T-helper 1 cell treated with Interleukin-12 subunit alpha and Interleukin-12 subunit beta and Interleukin-4 antibody, amounts not matched to agents 30 ng/mL and 1 ng/mL, for 36 hours (primary cell): ENCODE measurements around the gene ACAD9. TPM values are rescaled to one million over a fixed set of nuclear protein-coding genes. Genes with fewer than 3 reads are reported as not detected.

Experiments
- intact Hi-C: fragments of 100-400 bp; cut with micrococcal nuclease; formaldehyde crosslinking; loops from one replicate; pipeline ENCODE4 v1.15.1; 2024
- total RNA-seq: library from RNA; stranded (reverse); gene quantifications from 2 replicates; pipeline ENCODE4 v1.2.3, GENCODE V29; 2022

ACAD9 gene
- total RNA-seq, 1 donor from 2014 or later, result 59.7 TPM

GRCh38 chr3:128889139-128889894 is 9.9 kb downstream of the ACAD9 start:
- intact Hi-C loops, result no loop called here

GRCh38 chr3:128895843-128896697 is 16.6 kb downstream of the ACAD9 start:
- intact Hi-C loops, result no loop called here

- intact Hi-C loops, result no loop called here
Observed at GRCh38 chr3:128902426-128902825, 23.0 kb downstream of the ACAD9 start.

- intact Hi-C loops, result no loop called here
Observed at GRCh38 chr3:128903501-128903900, 24.1 kb downstream of the ACAD9 start.

DNA sequence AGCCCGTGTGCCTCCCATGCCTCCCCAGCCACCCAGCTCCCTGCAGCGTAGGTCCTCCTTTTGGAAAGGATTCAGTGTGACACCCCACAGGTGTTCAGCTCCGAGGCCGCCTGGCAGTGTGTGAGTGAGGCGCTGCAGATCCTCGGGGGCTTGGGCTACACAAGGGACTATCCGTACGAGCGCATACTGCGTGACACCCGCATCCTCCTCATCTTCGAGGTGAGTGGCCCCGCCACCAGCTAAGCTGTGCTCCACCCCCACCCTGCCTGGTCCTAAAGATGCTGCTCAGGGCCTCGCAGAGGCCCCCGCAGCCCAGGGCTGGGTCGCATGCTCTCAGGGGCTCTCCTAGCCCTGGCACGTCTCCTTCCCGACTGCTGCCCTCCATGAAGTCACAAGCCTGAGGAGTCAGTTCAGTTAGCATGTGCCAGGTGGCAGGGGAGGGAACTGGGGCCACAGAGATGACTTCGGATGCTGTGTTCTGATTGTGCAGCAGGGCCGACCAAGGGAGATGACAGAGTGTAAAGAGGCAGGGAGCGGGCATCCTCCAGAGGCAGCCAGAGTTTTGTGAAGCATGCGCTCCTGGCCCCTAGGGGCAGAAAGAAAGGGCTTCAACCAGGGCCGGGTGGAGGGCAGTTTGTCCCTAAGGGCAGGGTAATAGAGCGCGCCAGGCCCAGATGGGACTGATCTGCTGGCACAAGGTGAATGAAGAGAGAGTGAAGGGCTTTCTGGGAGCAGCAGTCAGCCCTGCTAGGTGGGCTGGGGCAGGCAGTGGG is 26.8 kb downstream of the ACAD9 start:
- intact Hi-C loops, result no loop called here

DNA sequence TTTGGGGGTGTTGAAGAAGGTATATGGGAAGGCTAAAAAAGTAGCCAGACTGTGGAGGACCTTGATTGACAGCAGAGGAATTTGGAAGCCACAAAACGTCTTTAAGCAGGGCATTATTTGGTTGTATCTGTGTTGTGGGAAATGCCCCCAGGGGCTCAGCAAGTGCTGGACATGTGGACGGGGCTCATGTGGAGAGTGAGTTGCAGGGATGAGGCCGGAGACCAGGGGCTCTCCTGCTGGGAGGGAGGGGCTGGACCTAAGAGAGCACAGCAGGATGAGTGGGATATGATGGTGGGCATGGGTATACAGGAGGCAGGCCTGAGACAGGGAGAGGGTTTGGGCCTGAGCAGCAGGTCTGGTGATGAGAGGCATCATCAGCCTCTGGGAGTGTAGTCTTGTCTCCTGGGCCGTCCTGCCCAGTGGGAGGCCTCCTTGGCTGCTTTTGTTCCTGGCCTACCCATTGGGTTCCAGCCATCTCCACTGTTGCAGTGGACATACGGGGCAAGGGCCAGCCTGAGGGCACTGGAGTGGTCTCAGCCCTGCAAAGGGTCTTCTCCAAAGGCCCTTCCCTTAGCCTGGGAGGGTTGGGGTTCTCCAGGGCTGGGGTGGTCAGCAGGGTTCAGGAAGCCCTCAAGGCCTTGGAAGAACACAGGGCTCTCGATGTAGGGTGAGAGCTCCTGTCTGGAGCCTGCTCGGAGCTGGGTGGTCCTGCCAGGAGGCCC is 27.5 kb downstream of the ACAD9 start:
- intact Hi-C loops, result no loop called here

DNA sequence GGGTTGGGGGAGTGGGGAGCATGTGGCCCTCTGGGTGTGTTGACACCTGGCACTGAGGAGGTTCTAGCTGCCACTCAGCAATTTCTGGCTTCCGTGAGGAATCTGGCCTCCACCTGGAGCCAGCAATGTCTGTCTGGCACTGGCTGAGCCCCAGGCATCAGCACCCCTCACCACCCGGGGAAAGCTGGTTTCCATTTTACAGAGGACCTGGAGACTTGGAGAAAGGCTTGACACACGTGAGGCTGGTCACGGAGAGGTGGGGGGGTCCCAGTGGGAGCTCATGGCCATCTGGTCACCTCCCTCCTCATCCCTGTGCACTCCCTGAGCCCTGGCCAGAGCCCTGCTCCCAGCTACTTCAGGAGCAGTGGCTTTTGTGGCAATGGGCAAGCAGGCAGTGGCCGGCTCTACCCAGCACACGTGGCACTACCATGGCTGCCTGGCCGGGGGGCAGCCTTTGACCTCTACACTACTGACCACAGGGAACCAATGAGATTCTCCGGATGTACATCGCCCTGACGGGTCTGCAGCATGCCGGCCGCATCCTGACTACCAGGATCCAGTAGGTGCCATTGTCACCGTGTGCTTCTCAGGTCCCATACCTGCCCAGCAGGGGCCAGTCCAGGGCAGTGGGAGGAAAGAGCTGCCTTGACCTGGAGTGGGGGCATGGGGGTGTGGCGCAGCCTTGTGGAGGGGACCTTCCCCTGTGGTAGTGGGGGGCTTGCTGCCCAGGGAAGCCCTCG is 28.5 kb downstream of the ACAD9 start:
- intact Hi-C loops, result no loop called here

DNA sequence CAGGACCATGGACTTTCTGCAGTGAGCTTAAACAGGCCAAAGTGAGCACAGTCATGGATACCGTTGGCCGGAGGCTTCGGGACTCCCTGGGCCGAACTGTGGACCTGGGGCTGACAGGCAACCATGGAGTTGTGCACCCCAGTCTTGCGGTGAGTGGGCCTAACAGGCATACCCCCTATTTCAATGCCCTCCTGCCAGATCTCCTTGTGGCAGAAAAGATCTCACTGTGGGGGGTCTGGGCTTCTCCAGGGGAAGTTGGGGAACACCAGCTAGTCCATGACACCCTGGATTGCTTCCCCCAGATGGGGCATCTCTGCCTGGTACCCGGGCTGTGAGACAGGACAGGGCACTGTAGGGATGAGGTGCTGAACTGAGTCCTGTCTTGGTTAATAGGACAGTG is 29.5 kb downstream of the ACAD9 start:
- intact Hi-C loops, result no loop called here

DNA sequence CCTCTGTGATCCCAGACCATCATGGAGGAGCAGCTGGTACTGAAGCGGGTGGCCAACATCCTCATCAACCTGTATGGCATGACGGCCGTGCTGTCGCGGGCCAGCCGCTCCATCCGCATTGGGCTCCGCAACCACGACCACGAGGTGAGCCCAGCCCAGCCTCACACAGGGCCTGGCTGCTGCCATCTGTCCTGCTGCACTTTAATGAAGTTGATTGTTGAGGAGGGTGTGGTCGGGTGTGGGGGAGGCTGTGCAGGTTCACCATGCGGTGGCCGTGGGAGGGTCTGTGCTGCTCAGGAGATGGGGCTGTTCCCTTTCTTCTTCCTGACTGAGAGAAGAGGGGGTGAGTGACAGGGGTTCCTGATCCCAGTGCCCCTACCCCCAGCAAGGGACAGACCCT is 30.6 kb downstream of the ACAD9 start:
- intact Hi-C loops, result no loop called here

DNA sequence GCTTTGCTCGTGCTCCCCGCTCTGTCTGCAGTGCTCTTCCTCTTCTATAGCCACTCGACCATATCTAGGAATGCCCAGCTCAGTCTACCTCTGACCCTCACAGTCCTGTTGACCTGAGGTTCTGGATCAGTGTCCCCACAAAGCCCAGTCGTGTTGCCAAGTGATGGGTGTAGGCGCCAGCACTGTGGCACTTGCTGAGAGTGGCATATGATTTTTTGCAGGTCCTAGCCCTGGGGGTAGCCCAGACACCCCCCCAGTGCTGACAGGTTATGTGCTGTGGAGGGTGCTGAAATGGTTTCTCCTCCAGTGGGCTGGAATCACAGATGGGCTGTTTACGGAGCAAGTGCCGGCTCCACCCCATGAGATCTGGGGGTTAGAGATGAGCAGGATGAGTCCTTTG is 32.5 kb downstream of the ACAD9 start:
- intact Hi-C loops, result no loop called here

DNA sequence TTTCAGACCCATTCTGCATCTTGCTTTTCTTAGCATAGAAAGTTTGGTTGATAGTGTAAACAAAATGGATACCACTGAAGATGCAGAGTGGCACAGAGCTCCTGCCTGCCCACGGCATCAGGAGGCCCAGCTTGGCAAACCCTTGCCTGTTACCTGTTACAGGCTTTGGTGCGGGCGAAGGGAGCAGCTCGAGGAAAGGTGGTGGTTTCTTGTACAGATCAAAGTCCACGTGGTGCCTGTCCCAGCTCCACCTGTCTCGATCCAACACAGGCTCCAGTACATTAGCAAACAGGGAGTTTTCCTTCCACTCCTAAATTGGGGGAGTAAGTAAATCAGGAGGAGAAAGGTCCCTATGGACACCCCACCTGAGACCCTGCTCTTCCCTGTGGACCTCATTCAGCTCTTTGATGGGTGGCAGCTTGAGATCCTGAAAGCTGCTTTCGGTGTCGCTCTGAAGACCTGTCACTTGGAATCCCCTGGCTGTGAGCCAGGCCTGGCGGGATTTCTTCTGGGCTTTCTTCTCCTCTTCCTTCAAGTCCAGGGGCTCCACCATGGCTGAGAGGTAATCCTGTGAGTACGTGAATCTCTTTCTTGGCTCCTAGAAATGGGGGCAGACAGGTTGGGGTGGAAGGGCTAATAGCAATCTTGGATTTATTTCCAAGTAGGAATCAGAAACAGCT is 35.7 kb downstream of the ACAD9 start:
- intact Hi-C loops, result no loop called here

DNA sequence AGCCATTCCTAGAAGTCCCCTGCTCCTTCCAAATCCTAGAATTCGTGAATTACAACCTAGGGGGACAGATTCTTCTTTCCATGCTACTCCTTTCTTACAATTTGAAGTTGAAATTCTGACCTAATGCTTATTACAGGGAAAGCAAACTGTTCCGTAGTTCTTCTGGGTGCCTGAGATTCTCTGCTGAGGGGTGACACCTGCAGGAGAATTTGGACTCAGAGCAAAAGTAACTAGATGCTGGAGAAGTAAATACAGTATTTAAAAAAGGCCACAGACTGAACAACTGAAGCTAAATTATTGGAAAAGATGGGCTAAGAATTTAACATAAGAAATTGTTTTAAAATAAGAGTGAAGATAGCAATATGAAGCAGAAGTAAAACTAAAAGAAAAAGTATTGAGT is 37.9 kb downstream of the ACAD9 start:
- intact Hi-C loops, result no loop called here

DNA sequence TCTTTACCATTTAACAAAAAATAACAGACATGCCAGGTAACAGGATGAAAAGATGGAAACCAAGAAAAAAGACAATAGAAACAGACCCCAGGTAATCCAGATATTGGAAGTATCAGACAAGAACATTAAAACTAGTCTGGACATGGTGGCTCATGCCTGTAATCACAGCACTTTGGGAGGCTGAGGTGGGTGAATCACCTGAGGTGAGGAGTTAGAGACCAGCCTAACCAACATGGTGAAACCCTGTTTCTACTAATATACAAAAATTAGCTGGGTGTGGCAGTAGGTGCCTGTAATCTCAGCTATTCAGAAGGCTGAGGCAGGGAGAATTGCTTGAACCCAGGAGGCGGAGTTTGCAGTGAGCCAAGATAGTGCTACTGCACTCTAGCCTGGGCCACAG is 40.6 kb downstream of the ACAD9 start:
- intact Hi-C loops, result no loop called here

GRCh38 chr3:128922804-128923459 is 43.5 kb downstream of the ACAD9 start:
- intact Hi-C loops, result loop anchor here (1.0 to 2.0 kb wide), 5 partner anchors 44 to 306 kb away; partner anchors contain the start of gene ACAD9

- intact Hi-C loops, result loop anchor here (1.0 to 2.0 kb wide), 5 partner anchors 44 to 306 kb away; partner anchors contain the start of gene ACAD9
Observed at GRCh38 chr3:128923576-128923975, 44.2 kb downstream of the ACAD9 start.

- intact Hi-C loops, result loop anchor here (1.0 to 2.0 kb wide), 5 partner anchors 45 to 307 kb away; partner anchors contain the start of gene ACAD9
Observed at GRCh38 chr3:128923986-128924385, 44.6 kb downstream of the ACAD9 start.

DNA sequence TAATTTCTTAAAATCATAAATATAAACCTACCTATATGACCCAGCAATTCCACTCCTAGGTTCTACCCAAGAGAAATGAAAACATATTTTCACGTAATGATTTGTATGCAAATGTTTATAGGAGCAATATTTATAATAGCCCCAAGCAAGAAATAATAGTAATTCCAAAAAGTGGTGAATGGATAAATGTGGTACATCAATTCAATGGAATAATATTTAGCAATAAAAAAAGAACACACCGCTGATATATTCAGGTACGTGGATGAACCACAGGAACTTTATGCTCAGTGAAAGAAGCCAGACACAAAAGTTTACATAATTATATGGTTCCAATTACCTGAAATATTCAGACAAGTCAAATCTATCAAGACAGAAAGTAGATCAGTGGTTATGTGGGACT is 49.9 kb downstream of the ACAD9 start:
- intact Hi-C loops, result no loop called here

DNA sequence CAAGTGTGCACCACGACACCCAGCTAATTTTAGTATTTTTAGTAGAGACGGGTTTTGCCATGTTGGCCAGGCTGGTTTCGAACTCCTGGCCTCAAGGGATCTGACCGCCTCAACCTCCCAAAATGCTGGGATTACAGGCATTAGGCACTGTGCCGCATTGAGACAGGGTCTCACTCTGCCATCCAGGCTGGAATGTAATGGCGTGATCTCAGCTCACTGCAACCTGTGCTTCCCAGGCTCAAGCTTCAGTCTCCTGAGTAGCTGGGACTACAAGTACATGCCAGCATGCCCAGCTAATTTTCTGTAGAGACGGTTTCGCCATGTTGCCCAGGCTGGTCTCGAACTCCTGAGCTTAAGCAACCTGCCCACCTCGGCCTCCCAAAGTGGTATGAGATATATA is 51.6 kb downstream of the ACAD9 start:
- intact Hi-C loops, result no loop called here
